WTC11 (cell line): ENCODE measurements around the gene DNAH9. TPM values are rescaled to one million over a fixed set of nuclear protein-coding genes. Genes with fewer than 3 reads are reported as not detected.

ENCODE experiments used
- ATAC-seq: fragments of 200-7000 bp; cut with Tn5 transposase; 2 replicates; pipeline ENCODE4 v1.10.0; 2021; ENCODE audit warnings: mild to moderate bottlenecking, moderate library complexity
- CTCF ChIA-PET: fragments of 300-600 bp; sonication (Branson Sonifier 250); formaldehyde crosslinking; loops from one replicate; lab custom pipeline; 2021; ENCODE audit warnings: antibody characterized with exemption; lab: Charles Lee
- POLR2A ChIA-PET: fragments of 350-600 bp; sonication (Branson Sonifier 250); formaldehyde crosslinking; loops from one replicate; lab custom pipeline; 2021; ENCODE audit warnings: antibody characterized with exemption; lab: Charles Lee
- DNase-seq: peaks from one replicate; pipeline ENCODE4 v3.0.0; 2021; ENCODE audit warnings: low spot score
- H3K27ac Mint-ChIP-seq: 2 replicates; pipeline ENCODE4 v1.8.0; 2021; ENCODE audit warnings: mixed read lengths
- H3K27me3 Mint-ChIP-seq: 2 replicates; pipeline ENCODE4 v1.8.0; 2021; ENCODE audit warnings: low read depth, mild to moderate bottlenecking, moderate library complexity, mixed read lengths
- H3K36me3 Mint-ChIP-seq: 2 replicates; pipeline ENCODE4 v1.8.0; 2021; ENCODE audit warnings: mixed read lengths
- H3K4me1 Mint-ChIP-seq: 2 replicates; pipeline ENCODE4 v1.8.0; 2022; ENCODE audit warnings: mixed read lengths
- H3K4me3 Mint-ChIP-seq: 2 replicates; pipeline ENCODE4 v1.8.0; 2021; ENCODE audit warnings: mild to moderate bottlenecking, moderate library complexity, mixed read lengths
- H3K9me3 Mint-ChIP-seq: 2 replicates; pipeline ENCODE4 v1.8.0; 2021; ENCODE audit warnings: mixed read lengths
- CBFB ChIP-seq: sonication (generic); formaldehyde crosslinking; IDR thresholded peaks from 2 replicates; pipeline ENCODE4 v1.8.1; 2022; ENCODE audit warnings: mild to moderate bottlenecking, low read depth, missing genetic modification reagents
- E2F5 ChIP-seq: sonication (generic); formaldehyde crosslinking; IDR thresholded peaks from 2 replicates; pipeline ENCODE4 v1.8.1; 2022; ENCODE audit warnings: mild to moderate bottlenecking, moderate library complexity, missing genetic modification reagents
- FOXK1 ChIP-seq: sonication (generic); formaldehyde crosslinking; IDR thresholded peaks from 2 replicates; pipeline ENCODE4 v1.8.0; 2022; ENCODE audit warnings: mild to moderate bottlenecking, moderate library complexity, missing genetic modification reagents
- FOXP1 ChIP-seq: sonication (generic); formaldehyde crosslinking; IDR thresholded peaks from 2 replicates; pipeline ENCODE4 v1.8.0; 2022; ENCODE audit warnings: missing genetic modification reagents, mild to moderate bottlenecking, moderate library complexity, borderline replicate concordance
- HMGA2 ChIP-seq: fragments of 250-450 bp; sonication (Bioruptor Pico); IDR thresholded peaks from 2 replicates; pipeline ENCODE4 v1.4.0; 2021; ENCODE audit warnings: mild to moderate bottlenecking, moderate library complexity
- MAX ChIP-seq: sonication (generic); formaldehyde crosslinking; IDR thresholded peaks from 2 replicates; pipeline ENCODE4 v1.8.0; 2022; ENCODE audit warnings: mild to moderate bottlenecking, missing genetic modification reagents
- MYBL2 ChIP-seq: sonication (generic); formaldehyde crosslinking; IDR thresholded peaks from 2 replicates; pipeline ENCODE4 v1.8.1; 2023; ENCODE audit warnings: mild to moderate bottlenecking, moderate library complexity, missing genetic modification reagents
- NFYB ChIP-seq: sonication (generic); formaldehyde crosslinking; conservative IDR thresholded peaks from 2 replicates; pipeline ENCODE4 v1.8.0; 2022; ENCODE audit warnings: low read depth, missing genetic modification reagents
- NR3C1 ChIP-seq: sonication (generic); formaldehyde crosslinking; conservative IDR thresholded peaks from 2 replicates; pipeline ENCODE4 v1.8.1; 2023; ENCODE audit warnings: low read depth, mild to moderate bottlenecking, missing genetic modification reagents
- PRRX2 ChIP-seq: fragments of 250-450 bp; sonication (Bioruptor Pico); IDR thresholded peaks from 2 replicates; pipeline ENCODE4 v1.8.0; 2021; ENCODE audit warnings: mild to moderate bottlenecking
- SMAD4 ChIP-seq: sonication (generic); formaldehyde crosslinking; IDR thresholded peaks from 2 replicates; pipeline ENCODE4 v1.8.0; 2022; ENCODE audit warnings: mild to moderate bottlenecking, missing genetic modification reagents
- SOX15 ChIP-seq: fragments of 250-450 bp; sonication (Bioruptor Pico); IDR thresholded peaks from 2 replicates; pipeline ENCODE4 v1.9.0; 2021; ENCODE audit warnings: mild to moderate bottlenecking
- STAT6 ChIP-seq: sonication (generic); formaldehyde crosslinking; conservative IDR thresholded peaks from 2 replicates; pipeline ENCODE4 v1.8.1; 2023; ENCODE audit warnings: mild to moderate bottlenecking, low read depth, missing genetic modification reagents, moderate library complexity
- TP53 ChIP-seq: sonication (generic); formaldehyde crosslinking; IDR thresholded peaks from 2 replicates; pipeline ENCODE4 v1.8.1; 2023; ENCODE audit warnings: mild to moderate bottlenecking, missing genetic modification reagents
- USF1 ChIP-seq: sonication (generic); formaldehyde crosslinking; IDR thresholded peaks from 2 replicates; pipeline ENCODE4 v1.8.0; 2022; ENCODE audit warnings: mild to moderate bottlenecking, missing genetic modification reagents
- ZNF263 ChIP-seq: sonication (generic); formaldehyde crosslinking; IDR thresholded peaks from 2 replicates; pipeline ENCODE4 v1.8.1; 2022; ENCODE audit warnings: low read depth, mild to moderate bottlenecking, moderate library complexity, missing genetic modification reagents
- ZNF416 ChIP-seq: fragments of 250-450 bp; sonication (Bioruptor Pico); IDR thresholded peaks from 2 replicates; pipeline ENCODE4 v1.9.0; 2021; ENCODE audit warnings: mild to moderate bottlenecking, inconsistent platforms
- ZNF423 ChIP-seq: fragments of 250-450 bp; sonication (Bioruptor Pico); IDR thresholded peaks from 2 replicates; pipeline ENCODE4 v2.1.2; 2022; ENCODE audit warnings: mild to moderate bottlenecking, moderate library complexity
- total RNA-seq: library from RNA; stranded (reverse); gene quantifications from 3 replicates; pipeline ENCODE4 v1.2.3, GENCODE V29; 2021
- TF ChIP-seq, protein P1 (sequence below): sonication (generic); formaldehyde crosslinking; IDR thresholded peaks from 2 replicates; pipeline ENCODE4 v1.8.1; 2022; ENCODE audit warnings: low read depth, missing genetic modification reagents, borderline replicate concordance

The DNAH9 gene
- total RNA-seq, 1 experiment from 2014 or later: 0.31 TPM

- CTCF ChIA-PET: no interaction called here
- no peak for DNase-seq
- TF ChIP-seq USF1 (CRISPR knock-in tag) (no peak), MYBL2 (no peak), ZNF263 (CRISPR knock-in tag) (no peak), FOXP1 (CRISPR knock-in tag) (no peak), CBFB (no peak), HMGA2 (CRISPR knock-in tag) (no peak), TP53 (CRISPR knock-in tag) (no peak), FOXK1 (CRISPR knock-in tag) (no peak), STAT6 (CRISPR knock-in tag) (no peak)
- TF ChIP-seq, protein P1, sequence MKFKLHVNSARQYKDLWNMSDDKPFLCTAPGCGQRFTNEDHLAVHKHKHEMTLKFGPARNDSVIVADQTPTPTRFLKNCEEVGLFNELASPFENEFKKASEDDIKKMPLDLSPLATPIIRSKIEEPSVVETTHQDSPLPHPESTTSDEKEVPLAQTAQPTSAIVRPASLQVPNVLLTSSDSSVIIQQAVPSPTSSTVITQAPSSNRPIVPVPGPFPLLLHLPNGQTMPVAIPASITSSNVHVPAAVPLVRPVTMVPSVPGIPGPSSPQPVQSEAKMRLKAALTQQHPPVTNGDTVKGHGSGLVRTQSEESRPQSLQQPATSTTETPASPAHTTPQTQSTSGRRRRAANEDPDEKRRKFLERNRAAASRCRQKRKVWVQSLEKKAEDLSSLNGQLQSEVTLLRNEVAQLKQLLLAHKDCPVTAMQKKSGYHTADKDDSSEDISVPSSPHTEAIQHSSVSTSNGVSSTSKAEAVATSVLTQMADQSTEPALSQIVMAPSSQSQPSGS (CRISPR knock-in tag): no peak
- no peak for ATAC-seq
- POLR2A ChIA-PET: no interaction called here
- peaks cover 12% of the 10 kb centered on the region for H3K27me3 Mint-ChIP-seq
- H3K4me1 Mint-ChIP-seq: no peaks in the 10 kb centered on the region
- peaks cover 59% of the 10 kb centered on the region for H3K9me3 Mint-ChIP-seq
- H3K27ac Mint-ChIP-seq: no peak overlapping the region
- no peak overlapping the region for H3K4me3 Mint-ChIP-seq
- H3K36me3 Mint-ChIP-seq: peaks cover 56% of the 10 kb centered on the region
Observed at GRCh38 chr17:11561281-11561680, 37.0 kb upstream of the DNAH9 start.

DNA sequence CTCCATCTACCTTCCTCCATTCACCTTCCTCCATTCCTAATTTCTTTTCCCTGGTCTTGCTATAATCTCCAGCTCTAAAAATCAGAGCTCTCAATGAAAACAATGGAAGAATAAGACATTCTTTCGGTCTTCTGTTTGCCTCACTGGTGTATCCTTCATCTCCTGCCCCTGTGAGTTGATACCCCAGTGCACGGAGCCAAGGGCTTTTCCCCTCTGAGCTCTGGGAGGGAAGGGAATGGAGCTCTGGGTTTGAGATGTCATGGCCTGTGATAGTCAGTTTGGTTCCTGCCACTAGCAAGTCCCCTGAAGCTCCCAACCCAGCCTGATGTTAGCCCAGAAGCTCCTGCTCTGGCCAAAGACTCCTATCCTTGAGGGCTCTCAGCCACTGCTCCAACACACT lies 36.6 kb upstream of the DNAH9 start:
- peaks cover 56% of the 10 kb centered on the region for H3K36me3 Mint-ChIP-seq
- no peak for ATAC-seq
- no peak overlapping the region for H3K27ac Mint-ChIP-seq
- ChIA-PET POLR2A (no interaction called here), CTCF (no interaction called here)
- 0 out of 2 replicates have a peak, but pooled peaks cover 2% of the 10 kb centered on the region for H3K4me1 Mint-ChIP-seq
- H3K9me3 Mint-ChIP-seq: peaks cover 59% of the 10 kb centered on the region
- no peak for DNase-seq
- H3K27me3 Mint-ChIP-seq: peaks cover 9% of the 10 kb centered on the region
- TF ChIP-seq ZNF423 (CRISPR knock-in tag) (no peak), NR3C1 (no peak), E2F5 (CRISPR knock-in tag) (no peak), SMAD4 (CRISPR knock-in tag) (no peak), SOX15 (no peak), ZNF416 (no peak), PRRX2 (CRISPR knock-in tag) (no peak), MAX (CRISPR knock-in tag) (no peak), NFYB (no peak)
- no peak overlapping the region for H3K4me3 Mint-ChIP-seq
